Amygdala (tissue), 56 donors: ENCODE data around the gene TFF1.

ENCODE experiments used
- DNase-seq, 56 donors: peaks; one replicate each; lab custom pipeline; 2025; lab: John Stamatoyannopoulos, UW

Gene TFF1

GRCh38 chr21:42367367-42368165, 1.2 kb upstream of the TFF1 start:
- no peak for DNase-seq

GRCh38 chr21:42365770-42366169, 565 bp downstream of the TFF1 start:
- DNase-seq = no peak

- no peak for DNase-seq
Observed at GRCh38 chr21:42364304-42364865, 1.9 kb downstream of the TFF1 start.

GRCh38 chr21:42363312-42363711, 3.0 kb downstream of the TFF1 start:
- no peak for DNase-seq

GRCh38 chr21:42362700-42363099, 3.6 kb downstream of the TFF1 start:
- DNase-seq = no peak

- DNase-seq = no peak
Observed at GRCh38 chr21:42362198-42362597, 4.1 kb downstream of the TFF1 start.

- DNase-seq = no peak
Observed at GRCh38 chr21:42361286-42361685, 5.0 kb downstream of the TFF1 start.

- DNase-seq = no peak
Observed at GRCh38 chr21:42360317-42360716, 6.0 kb downstream of the TFF1 start.

GRCh38 chr21:42358937-42359336, 7.4 kb downstream of the TFF1 start:
- no peak for DNase-seq

- no peak for DNase-seq
Observed at GRCh38 chr21:42358261-42358660, 8.1 kb downstream of the TFF1 start.

- no peak for DNase-seq
Observed at GRCh38 chr21:42357307-42357706, 9.0 kb downstream of the TFF1 start.

- no peak for DNase-seq
Observed at GRCh38 chr21:42356650-42357049, 9.7 kb downstream of the TFF1 start.

- DNase-seq = no peak
Observed at GRCh38 chr21:42356046-42356445, 10.3 kb downstream of the TFF1 start.

- DNase-seq = no peak
Observed at GRCh38 chr21:42353623-42354022, 12.7 kb downstream of the TFF1 start.

- DNase-seq = no peak
Observed at GRCh38 chr21:42352441-42353095, 13.8 kb downstream of the TFF1 start.

GRCh38 chr21:42351626-42352440, 14.5 kb downstream of the TFF1 start:
- no peak for DNase-seq

GRCh38 chr21:42350927-42351426, 15.4 kb downstream of the TFF1 start, which contains the start of gene TFF2:
TFF2 (minus strand) TSS chr21:42350994; CDS start chr21:42350957, 37 bp downstream.
- DNase-seq = no peak

GRCh38 chr21:42350318-42350910, 15.9 kb downstream of the TFF1 start:
- DNase-seq = no peak

GRCh38 chr21:42349420-42350317, 16.7 kb downstream of the TFF1 start:
- no peak for DNase-seq
